Cardiac fibroblast (primary cell): Measurements from ENCODE around the gene NDRG3.

Experiments used
- DNase-seq, 2 donors: peaks; one replicate each; pipeline versions ENCODE4 v3.0.0 to v3.0.0-alpha.2; 2010; ENCODE audit warnings: low read depth in 2 of 2
- H3K4me3 ChIP-seq, 2 donors: replicated peaks in 1 of 2; 1 replicate in 1 of 2; 2 replicates in 1 of 2; pipeline ENCODE4 v1.5.1; 2011; ENCODE audit warnings: low read depth in 2 of 2, low read length in 2 of 2, mild to moderate bottlenecking in 2 of 2, moderate library complexity in 1 of 2
- CTCF ChIP-seq: IDR thresholded peaks from one replicate; pipeline ENCODE4 v1.5.1; 2011; ENCODE audit warnings: low read depth, mild to moderate bottlenecking, low read length, inconsistent platforms

NDRG3 gene

GRCh38 chr20:36768768-36769430 is 23.0 kb upstream of the NDRG3 start:
- H3K4me3 ChIP-seq: no peak overlapping the region
- peak; percentile 31 to 40 for DNase-seq
- TF ChIP-seq CTCF: no peak

- TF ChIP-seq CTCF: no peak
- DNase-seq: no peak
- H3K4me3 ChIP-seq: no peak overlapping the region
Measured at GRCh38 chr20:36761125-36761524, 15.2 kb upstream of the NDRG3 start.

- DNase-seq: no peak
- H3K4me3 ChIP-seq: no peak overlapping the region
- no peak for TF ChIP-seq CTCF
Measured at GRCh38 chr20:36760647-36761046, 14.8 kb upstream of the NDRG3 start.

GRCh38 chr20:36758276-36758675 is 12.4 kb upstream of the NDRG3 start:
- no peak overlapping the region for H3K4me3 ChIP-seq
- DNase-seq: no peak
- no peak for TF ChIP-seq CTCF

GRCh38 chr20:36756496-36756895 is 10.6 kb upstream of the NDRG3 start:
- TF ChIP-seq CTCF: no peak
- no peak for DNase-seq
- H3K4me3 ChIP-seq: no peak overlapping the region

- DNase-seq: peak; percentile 82 to 87
- H3K4me3 ChIP-seq: no peak overlapping the region
- TF ChIP-seq CTCF: peak; percentile 82
Measured at GRCh38 chr20:36754656-36755222, 8.8 kb upstream of the NDRG3 start.

- DNase-seq: no peak
- H3K4me3 ChIP-seq: no peak overlapping the region
- TF ChIP-seq CTCF: no peak
Measured at GRCh38 chr20:36752582-36752981, 6.7 kb upstream of the NDRG3 start.
